Ovary (tissue), 3 donors: Measurements from ENCODE around the gene SLC35B4.

Experiments used
- CTCF ChIP-seq, 3 donors: fragments of 450-650 bp in 2 of 3; fragments of 200-600 bp in 1 of 3; IDR thresholded peaks; one replicate each; pipeline versions ENCODE4 v1.5.1 to v1.8.0; 2016 to 2022; ENCODE audit warnings: antibody characterized with exemption in 3 of 3, mild to moderate bottlenecking in 1 of 3
- POLR2A ChIP-seq: fragments of 450-650 bp; IDR thresholded peaks from one replicate; pipeline ENCODE4 v1.6.1; 2017; ENCODE audit warnings: antibody characterized with exemption, mild to moderate bottlenecking, moderate library complexity
- donor health status: DM: no; HTN: no; CAD: no.

- TF ChIP-seq POLR2A: no peak
- TF ChIP-seq CTCF (IDR thresholded peaks at IDR 0.05): no peak
Measured at GRCh38 chr7:134284952-134285351, 31.8 kb downstream of the SLC35B4 start.
